NCI-H748 treated with DMSO at 0.1 percent for 48 hours (cell line): ENCODE measurements around the gene PLEKHA5.

Source experiments
- DNase-seq: peaks from one replicate; lab custom pipeline; 2025; lab: John Stamatoyannopoulos, UW

Gene PLEKHA5

DNA sequence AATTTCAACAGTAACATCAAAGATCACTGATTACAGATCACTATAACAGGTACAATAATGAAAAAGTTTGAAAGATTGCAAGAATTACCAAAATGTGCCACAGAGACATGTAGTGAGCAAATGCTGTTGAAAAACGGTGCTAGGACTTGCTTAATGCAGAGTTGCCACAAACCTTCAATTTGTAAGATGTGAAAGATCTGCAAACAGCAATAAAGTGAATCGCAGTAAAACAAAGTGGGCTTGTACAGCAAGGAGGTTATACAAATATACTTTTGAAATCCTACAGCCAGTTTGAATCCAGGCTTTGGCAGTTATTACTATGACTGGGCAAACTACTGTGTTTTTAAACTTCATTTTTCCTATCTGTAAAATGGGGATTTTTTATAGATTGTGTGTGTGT is 1.0 kb upstream of the PLEKHA5 start:
- DNase-seq, result no peak

DNA sequence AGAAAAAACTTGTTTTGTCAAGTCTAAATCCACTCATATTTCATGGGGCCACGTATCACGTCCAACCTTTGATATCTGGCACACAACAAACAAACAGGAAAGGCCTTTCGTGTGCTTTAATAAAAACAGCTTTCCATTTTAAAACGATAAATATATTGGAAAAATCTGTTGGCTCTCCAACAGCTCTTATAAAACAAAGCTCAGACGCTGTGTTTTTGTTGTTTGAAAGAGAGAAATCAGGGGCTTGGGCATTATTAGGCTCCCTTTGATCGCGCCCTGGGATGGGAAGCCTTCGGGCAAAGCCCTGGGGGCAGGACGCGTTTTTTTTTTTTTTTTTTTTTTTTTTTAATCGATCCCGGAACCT is 429 bp upstream of the PLEKHA5 start:
- no peak for DNase-seq

DNA sequence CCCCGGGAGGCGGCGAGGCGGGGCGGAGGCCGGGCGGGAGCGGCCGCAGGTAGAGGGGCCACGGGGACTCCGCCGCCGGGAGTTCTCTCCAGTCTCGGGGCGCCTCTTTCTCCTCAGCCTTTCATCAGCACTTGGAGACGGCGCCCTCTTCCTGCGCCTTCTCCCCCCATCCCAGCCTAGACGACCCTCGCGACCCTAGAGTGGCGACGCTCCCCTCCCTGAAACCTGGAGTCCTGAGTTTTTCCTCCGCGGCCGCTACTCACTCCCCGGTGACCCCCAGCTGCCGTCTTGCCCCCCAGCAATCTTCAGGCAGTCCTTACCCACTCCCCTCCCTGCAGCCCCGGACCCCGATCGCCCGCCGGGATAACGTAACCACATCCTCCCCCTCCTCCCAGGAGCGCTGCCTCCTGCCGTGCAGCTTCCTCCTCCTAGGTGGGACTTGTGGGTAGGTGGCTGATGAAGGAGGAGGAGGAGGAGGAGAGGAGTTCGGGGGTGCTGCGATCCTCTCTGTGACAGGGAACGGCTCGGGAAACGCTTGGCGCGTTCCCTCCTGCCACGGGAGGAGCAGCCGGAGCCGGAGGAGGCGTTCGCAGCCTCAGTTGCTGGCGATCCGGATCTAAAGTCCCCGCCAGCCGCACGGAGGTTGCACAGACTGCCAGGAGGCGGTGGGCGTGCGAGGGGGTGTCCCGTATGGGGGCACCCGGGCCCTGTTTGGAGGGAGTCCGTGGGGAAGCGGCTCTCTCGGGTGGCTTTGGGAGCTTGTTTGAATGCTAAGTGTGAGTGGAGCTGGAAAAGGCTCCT is 891 bp downstream of the PLEKHA5 start:
- DNase-seq, result peak; percentile 3

DNA sequence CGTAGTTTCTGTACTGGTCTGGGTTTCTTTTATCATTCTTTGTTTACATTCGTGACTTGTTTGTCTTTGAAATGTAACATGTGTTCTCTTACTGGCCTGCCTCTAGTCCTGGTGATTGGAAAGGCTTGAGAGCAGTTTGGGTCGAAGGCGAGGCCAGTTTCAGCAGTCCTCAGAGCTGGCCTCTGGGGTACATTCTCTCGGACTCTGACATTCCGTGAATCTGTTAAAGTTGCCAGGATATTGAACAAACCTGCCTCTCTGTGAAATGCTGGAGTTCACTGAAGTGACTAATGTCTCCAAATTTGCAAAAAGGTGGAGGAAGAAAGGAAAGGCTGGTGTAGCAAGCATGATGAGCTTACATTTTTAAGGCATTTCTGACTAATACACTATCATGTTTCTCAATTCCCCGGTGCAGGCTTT is 1.5 kb downstream of the PLEKHA5 start:
- peak; percentile 13 for DNase-seq

DNA sequence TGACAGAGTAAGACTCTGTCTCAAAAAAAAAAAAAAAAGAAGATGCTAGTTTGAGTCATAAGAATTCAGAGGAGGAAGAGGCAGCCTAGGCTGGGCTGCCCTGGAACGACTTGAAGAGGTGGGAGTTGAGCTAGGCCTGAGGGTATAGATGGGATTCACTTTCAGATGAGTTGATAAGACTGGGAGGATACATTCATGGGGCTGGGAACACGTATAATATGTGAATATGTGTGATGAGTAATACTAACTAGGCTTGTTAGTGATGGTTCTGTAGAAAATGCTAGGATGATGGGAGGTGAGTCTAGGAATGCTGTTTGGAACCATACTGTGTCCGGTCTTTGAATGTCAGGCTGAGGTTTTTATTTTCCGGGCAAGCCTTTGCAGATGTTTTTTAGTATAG is 9.0 kb downstream of the PLEKHA5 start:
- DNase-seq, result no peak

DNA sequence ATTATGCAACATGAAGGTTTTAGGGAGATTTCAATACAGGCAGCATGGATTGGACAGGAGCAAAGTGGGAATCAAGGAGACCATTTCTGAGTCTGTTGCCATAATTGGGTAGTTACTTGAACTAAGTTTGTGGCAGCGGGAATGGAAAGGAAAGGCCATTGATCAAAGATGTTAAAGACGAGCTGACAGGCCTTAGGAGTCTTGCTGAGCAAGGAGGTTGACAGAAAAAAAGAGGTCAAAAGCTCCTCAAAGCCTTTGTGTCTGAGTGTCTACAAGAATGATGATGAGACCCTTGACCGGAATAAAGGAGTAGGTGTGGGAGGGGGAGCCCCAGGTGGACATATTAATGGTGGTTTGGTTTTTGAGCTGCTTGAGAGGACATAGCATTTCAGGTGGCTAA is 9.4 kb downstream of the PLEKHA5 start:
- no peak for DNase-seq

DNA sequence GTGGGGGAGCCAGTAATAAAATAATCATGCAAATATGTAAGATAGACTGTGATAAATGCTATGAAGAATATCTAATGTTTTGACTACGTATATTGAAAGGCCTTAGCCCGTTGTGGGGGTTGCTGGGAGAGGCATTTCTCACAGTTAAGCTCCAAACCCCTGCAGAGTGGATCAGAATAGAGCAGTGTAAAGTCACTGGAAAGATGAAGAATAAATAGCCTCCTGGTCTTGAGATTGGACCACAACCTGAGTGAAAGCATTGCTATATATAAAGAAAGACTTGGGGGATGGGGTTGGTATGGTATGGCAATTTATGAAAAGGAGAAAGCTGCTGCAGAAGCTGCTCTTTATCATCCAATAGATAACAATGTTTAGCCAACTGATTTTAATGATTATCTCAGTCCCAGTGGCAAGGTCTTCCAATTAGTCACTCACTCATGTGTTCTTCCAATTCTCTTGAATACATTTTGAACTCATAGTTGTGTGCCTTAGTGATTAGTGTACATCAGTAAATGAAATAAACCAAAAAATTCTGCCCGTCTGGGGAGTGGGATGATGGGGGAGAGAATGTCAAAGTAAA is 10.2 kb downstream of the PLEKHA5 start:
- no peak for DNase-seq

DNA sequence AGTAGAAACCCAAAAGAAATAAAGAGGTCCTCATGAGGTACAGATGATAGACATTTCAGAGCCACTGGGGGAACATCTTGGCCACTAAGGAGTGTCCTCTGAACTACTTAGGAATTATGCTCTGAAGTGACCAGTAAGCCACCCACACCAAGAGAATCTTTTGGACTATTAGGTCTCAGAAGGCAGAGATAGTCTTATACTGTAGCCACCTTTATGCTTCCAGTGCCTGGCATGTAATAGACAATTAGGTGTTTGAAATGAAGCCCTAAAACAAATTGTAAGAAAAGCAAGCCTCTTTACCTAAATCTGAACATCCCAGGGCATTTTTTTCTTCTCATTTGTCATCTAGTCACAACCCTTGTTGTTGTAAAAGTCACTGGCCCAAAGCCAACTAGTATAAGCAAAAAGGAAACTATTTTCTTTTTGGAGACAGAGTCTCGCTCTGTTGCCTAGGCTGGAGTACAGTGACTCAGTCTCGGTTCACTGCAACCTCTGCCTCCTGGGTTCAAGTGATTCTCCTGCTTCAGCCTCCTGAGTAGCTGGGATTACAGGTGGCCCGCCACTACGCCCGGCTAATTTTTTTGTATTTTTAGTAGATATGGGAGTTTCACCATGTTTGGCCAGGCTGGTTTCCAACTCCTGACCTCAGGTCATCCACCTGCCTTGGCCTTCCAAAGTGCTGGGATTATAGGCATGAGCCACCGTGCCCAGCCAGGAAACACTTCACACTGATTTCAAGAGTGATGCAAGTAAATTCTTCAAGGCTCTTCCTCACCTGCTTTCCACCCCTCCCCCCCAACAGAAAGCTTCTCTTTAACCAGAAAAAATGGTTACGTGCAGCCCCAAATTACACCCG is 11.1 kb downstream of the PLEKHA5 start:
- no peak for DNase-seq

DNA sequence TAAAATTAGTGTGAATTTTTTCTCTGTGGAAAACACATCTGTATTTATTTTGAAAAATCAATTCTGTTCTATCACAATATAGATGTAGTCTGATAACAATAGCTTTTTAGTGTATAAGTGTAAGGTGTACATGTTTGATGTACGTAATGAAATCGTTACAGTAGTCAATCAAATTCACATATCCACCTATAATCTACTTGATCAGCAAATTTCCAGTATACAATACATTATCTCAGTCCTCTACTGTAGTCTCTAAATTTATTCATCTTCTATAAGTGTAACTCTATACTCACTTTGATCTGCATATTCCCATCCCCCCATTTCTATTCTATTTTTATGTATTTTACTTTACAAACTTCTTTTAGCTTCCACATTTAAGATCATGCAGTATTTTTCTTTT is 13.0 kb downstream of the PLEKHA5 start:
- DNase-seq, result no peak

DNA sequence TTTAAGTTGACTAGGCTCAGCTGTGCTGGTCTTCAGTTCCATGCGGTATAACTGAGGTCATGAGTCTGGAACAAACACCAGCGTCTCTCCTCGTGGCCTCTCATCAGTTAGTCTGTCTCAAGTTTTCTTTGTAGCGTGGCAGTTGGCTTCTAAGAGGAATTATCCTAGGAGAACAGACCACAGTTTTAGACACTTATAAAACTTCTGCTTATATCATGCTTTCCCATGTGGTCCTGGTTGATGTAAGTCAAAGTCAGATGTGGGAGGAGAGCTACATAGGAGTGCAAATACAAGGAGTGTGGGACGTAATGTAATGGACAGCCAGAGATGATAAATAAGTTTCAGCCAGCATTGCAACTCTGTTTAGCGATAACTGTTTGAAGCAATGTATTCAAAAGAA is 14.8 kb downstream of the PLEKHA5 start:
- no peak for DNase-seq

DNA sequence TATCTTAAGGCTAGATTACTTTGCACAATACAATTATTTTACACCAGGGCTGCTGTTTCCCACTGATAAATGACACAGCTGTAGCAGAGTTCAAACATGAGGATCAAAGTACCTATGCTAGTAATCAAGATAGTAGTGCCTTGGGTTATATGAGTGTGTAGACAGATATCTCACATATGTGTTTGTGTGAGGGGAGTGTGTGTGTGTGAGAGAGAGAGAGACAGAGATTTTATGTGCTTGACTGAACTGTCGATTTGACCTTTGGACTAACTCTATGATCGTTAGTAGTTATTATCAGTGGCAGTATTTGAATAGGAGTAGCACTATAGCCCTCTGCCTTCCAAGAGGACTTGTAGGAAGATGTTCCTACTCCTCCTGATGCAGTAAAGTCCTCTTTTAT is 15.5 kb downstream of the PLEKHA5 start:
- no peak for DNase-seq

DNA sequence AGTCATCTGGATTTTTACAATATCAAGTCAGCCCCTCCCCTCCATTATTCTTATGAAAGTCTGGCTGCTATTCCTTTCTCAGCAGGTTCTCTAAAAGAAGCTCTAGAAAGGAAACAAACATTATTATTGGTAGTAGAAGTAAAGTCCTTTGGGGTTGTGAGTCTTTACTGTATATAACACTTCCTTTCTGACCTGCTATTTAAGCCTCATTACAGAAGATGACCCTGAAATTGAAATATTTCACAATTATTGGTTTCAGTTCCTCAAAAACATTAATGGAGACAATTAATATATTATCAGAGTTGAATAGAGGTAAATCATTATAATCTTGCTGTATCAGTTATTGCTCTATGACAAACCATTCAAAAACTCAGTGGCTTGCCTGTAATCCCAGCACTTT is 19.3 kb downstream of the PLEKHA5 start:
- no peak for DNase-seq

DNA sequence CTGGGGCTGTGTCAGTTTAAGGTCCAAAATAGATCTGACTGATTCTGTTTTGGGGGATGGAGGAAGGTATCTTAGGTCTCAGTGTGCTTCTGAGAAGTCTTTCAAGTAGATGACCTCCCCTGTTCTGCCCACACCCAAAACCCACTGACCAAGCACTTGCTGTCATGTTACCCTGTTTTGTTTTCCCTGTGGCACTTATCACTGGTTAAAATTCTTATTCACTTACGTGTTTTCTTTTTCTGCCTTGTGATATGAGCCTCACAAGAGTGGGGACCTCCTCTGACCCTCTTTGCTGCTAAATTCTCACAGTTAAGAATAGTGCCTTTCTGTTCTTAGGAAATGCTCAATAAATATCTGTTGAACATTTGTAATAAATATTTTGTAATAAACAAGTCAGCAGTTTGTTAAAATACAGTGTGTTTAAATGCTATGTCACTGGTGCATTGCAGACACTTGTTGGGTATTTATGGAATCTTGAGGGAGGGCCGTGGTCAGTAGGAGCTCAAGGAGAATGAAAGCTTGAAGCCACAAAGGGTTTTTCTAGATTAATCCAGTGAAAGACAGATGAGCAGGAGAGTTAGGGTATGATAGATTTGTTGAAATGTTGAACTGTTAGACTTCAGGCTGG is 20.9 kb downstream of the PLEKHA5 start:
- no peak for DNase-seq

DNA sequence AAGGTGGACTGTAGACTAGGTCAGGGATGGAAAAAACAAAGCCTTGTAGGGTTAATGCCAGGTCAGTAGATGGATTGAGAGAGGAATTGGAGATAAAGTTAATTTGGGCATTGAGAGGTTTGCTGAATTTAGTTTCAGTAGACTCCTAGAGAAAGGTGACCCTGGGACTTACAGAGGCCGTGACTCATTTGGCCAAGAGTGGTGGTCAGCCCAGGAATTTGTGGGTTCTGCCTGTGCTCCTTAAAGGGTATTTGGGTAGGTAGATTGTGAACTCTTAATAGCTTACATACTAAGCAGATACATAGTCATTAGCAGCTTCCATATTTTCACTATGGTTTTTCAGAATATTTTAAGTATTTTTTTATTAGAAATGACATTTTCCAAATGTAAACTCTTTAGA is 21.8 kb downstream of the PLEKHA5 start:
- no peak for DNase-seq

DNA sequence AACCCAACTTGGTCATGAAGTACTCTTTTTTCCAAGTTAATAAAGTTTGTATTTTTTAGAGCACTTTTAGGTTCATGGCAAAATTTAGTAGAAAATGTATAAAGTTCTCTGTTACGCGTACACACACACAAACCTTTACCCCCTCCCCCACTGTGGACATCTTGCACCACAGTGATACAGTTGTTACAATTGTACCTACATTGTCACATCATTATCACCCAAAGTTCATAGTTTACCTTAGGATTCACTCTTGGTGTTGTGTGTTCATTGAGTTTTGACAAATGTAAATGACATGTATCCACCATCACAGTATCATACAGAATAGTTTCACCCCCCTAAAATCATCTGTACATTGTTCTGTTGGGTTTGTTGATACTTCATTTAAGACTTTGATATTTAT is 23.9 kb downstream of the PLEKHA5 start:
- no peak for DNase-seq

DNA sequence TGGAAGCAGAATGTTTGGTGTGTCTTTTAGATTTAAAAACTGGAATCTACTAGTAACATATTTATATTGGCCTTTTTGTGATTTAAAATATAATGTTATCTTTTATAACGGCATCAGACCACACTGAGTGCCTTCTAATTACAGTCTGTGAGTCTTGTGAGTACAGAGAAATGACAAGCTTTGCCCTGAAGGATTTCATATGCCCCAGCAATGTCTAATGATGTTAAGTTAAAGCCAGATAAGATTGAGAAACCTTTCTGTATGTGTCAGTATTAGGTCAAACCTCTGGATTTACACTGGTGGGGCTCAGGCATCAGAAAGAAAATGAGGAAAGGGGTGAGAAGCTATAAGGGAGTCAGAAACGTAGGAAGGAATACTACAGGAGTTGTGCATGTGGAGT is 25.2 kb downstream of the PLEKHA5 start:
- DNase-seq, result no peak

DNA sequence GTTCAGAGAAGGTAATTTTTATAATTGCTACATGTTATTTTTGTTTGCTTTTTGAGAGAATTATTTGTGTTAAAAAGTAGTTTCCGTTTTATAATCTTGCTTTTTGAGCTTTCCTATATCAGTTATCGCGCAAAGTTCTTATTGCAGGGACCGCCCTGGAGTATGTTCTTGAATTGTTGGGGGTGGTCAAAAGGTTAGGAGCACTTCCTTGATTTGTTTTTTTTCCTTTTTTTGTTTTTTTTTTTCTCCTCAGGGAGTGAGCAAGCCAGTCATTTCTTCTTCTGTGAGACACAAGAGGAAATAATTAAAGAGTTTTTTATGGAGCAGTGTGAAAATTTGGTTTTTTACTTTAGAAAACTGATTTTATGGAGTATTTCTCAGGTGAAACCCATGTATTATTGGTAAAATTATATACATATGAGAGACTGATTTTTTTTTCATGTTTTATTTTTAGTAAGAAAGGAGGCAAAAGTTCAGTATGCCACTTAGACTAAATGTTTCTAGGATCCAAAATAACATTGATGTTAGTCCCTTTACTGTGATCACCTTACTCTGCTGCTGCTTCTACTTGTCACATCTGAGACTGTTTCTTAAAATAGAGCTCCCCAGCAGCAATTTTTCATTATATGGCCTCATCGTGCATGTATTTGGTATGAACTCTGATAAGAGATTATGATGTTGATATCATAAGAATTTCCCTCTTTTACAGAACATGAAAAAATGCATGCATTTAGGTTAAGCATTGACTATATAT is 26.6 kb downstream of the PLEKHA5 start:
- DNase-seq, result no peak

DNA sequence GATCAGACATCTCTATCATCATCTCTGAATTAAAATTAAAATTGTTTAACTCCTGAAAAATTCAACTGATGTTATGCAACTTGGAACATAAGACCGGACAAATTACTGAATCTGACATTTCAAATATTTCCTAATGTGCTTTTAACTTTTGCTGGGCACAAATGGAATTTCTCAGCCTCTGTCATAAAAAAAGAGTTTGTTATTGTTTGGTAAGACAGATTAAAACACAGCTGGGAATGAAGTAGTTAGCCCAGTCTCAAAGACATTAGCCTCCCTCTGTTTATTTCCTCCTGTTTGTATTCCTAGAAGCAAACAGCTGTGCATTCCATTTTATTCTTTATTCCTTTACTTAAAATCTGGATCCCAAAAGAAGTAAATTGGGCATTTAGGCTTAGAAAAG is 29.4 kb downstream of the PLEKHA5 start:
- no peak for DNase-seq

DNA sequence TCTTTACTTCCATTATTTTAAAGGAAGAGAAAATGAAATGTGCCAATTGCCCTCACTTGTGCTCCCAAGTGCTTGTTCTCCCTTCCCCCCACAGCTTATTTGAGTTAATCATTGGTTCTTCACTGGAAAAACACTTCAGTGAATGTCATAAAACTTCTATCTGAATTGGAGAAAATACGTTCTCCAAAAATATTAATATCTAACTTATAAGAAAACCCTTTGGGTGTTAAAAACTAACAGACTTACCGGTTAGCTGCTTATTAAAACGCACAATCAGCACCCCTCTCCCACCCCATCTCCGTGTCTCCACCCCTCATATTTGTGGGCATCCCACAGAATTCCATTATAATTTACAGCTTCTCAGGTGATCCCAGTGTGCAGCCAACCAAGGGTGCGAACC is 31.7 kb downstream of the PLEKHA5 start:
- DNase-seq, result no peak

DNA sequence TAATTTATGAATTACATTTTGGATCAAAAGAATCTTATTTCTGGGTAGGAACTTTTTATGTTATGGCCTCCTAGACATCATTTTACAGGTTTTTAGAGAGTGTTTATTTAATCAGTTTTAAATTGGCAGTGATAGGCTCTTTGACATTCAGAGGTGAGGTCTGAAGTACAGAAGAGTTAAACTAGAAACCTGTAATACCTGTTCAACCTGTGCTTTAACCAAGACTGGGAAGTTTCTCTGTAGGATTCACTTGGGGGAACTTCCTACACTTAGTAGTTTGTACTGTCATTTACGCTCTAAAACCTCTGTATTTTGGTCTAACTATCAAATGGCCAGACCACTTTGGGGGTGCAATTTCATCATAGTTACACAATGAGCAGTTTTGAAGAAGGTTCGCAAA is 35.9 kb downstream of the PLEKHA5 start:
- DNase-seq, result no peak

DNA sequence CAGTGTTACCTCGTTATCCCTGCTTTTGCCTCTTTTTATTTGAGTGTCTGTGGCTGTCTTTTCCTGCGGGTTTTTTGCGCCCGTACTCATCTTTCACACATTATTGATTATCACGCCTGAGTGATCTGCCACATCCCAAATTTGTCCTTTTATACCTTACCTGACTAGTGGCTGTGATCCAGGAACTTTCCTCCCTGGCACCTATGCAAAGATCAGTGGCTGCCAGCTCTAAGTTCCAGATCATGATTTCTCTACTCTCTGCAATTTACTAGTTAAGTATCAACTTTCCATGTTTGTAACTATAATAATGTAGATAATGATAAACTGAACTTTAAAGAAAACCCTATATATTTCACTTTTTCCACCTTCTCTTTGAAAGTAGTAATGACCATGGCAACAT is 36.9 kb downstream of the PLEKHA5 start:
- DNase-seq, result no peak

DNA sequence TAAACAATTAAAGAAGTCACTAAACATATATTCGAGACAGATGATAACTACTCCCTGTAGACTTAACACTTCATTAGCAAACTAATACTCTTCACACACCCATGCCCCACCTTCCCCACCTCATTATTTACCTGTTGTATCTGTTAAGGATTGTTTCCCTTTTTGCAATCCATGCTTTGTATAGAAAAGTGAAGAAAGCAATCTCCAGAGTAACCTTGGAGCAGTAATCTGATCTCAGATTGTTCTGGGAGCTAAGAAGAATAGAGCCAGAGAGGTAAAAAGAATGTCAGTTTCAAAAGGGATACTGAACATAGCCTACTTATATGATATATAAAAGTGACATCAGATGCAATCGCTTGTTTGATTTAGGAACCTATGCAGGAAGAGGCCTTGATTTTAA is 37.4 kb downstream of the PLEKHA5 start:
- no peak for DNase-seq
